Parathyroid adenoma (tissue), 2 donors: ENCODE measurements around the gene PIK3C2A.

Experiments
- H2AFZ ChIP-seq: fragments of 300-600 bp; sonication (generic); one replicate; pipeline ENCODE4 v1.7.0; 2017; ENCODE audit warnings: antibody characterized with exemption, mild to moderate bottlenecking
- H3K27ac ChIP-seq: fragments of 300-600 bp; sonication (generic); one replicate; pipeline ENCODE4 v1.7.0; 2017
- H3K27me3 ChIP-seq: fragments of 300-600 bp; sonication (generic); one replicate; pipeline ENCODE4 v1.7.0; 2017; ENCODE audit warnings: low read length; ENCODE audit not compliant: control insufficient read depth, insufficient read depth
- H3K36me3 ChIP-seq: fragments of 300-600 bp; sonication (generic); one replicate; pipeline ENCODE4 v1.7.0; 2017; ENCODE audit warnings: low read length; ENCODE audit not compliant: control insufficient read depth, insufficient read depth
- H3K4me1 ChIP-seq: fragments of 300-600 bp; sonication (generic); one replicate; pipeline ENCODE4 v1.7.0; 2017; ENCODE audit warnings: control low read depth
- H3K4me2 ChIP-seq: fragments of 300-600 bp; sonication (generic); one replicate; pipeline ENCODE4 v1.7.0; 2017; ENCODE audit warnings: low read length
- H3K4me3 ChIP-seq: fragments of 300-600 bp; sonication (generic); one replicate; pipeline ENCODE4 v1.7.0; 2017; ENCODE audit warnings: low read depth, low read length
- H3K79me2 ChIP-seq: fragments of 300-600 bp; sonication (generic); one replicate; pipeline ENCODE4 v1.7.0; 2017; ENCODE audit warnings: control low read depth
- H3K9ac ChIP-seq: fragments of 300-600 bp; sonication (generic); one replicate; pipeline ENCODE4 v1.7.0; 2017; ENCODE audit warnings: mild to moderate bottlenecking
- H3K9me3 ChIP-seq: fragments of 300-600 bp; sonication (generic); one replicate; pipeline ENCODE4 v1.7.0; 2017; ENCODE audit warnings: low read length; ENCODE audit not compliant: control insufficient read depth
- CTCF ChIP-seq: fragments of 300-600 bp; sonication (generic); IDR thresholded peaks from one replicate; pipeline ENCODE4 v1.7.0; 2017; ENCODE audit warnings: antibody characterized with exemption, mild to moderate bottlenecking
- donor health status: primary hyperparathyroidism.

Gene PIK3C2A

DNA sequence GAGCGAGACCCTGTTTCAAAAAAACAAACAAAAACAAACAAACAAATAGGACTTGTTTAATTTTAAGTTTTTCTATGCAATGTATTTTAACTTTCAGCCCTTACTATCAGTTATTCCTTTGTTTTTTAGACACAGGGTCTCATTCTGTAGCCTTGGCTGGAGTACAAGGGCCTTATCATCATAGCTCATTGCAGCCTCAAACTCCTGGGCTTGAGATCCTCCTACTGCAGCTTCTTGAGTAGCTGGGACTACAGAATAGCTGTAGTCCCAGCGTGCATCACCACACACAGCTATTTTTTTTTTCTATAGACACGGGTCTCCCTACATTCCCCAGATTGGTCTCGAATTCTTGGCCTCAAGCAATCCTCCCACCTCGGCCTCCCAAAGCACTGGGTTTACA is 44.5 kb downstream of the PIK3C2A start:
- H3K27me3 ChIP-seq: no peaks in the 10 kb centered on the region
- H3K9me3 ChIP-seq: no peaks in the 10 kb centered on the region
- no peak overlapping the region for H2AFZ ChIP-seq
- H3K9ac ChIP-seq: no peak overlapping the region
- TF ChIP-seq CTCF: no peak
- H3K4me2 ChIP-seq: no peak overlapping the region
- H3K27ac ChIP-seq: no peak overlapping the region
- no peaks in the 10 kb centered on the region for H3K36me3 ChIP-seq
- H3K4me3 ChIP-seq: no peak overlapping the region
- peaks cover 12% of the 10 kb centered on the region for H3K79me2 ChIP-seq
- H3K4me1 ChIP-seq: no peaks in the 10 kb centered on the region

DNA sequence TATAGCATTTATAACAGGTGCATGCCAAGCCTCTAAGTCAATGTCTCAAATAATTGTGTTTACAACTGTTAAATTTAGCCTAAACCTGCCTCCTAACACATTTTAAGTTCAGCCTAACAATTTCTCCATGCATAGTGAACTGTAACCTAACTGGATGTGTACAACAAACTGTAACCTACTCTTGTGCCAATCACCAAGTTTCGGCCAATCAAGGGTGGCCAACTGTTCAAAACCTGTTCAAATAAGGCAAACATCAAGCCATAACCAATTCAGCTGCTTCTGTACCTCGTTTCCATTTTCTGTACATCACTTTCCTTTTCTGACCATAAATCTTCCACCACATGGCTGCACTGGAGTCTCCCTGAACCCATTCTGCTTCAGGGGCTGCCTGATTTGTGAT is 45.4 kb downstream of the PIK3C2A start:
- no peak overlapping the region for H3K4me2 ChIP-seq
- no peak overlapping the region for H3K27ac ChIP-seq
- no peaks in the 10 kb centered on the region for H3K4me1 ChIP-seq

DNA sequence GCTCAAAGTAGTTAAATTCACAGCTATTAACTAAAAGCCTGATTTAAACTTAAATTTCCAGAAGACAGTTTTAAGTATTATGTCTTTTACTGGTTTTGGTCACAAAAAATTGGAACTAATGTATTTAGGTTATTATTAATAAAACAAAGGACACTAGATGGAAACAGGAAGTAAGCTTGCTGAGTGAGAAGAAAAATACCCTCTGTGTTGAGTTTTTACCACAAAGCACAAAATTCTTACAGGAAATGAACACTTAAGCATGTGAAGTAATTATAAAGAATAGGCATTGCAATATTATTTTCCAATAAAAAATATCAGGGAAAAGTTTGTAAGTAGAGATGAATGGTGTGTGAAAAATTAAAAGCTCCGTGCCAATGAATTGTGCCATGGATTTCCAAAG is 46.3 kb downstream of the PIK3C2A start:
- Histone ChIP-seq H3K27me3 (no peaks in the 10 kb centered on the region), H3K27ac (peak overlapping the region; percentile 6), H3K4me3 (no peak overlapping the region), H3K36me3 (no peaks in the 10 kb centered on the region), H3K9me3 (no peaks in the 10 kb centered on the region), H3K79me2 (peaks cover 6% of the 10 kb centered on the region), H3K4me2 (no peak overlapping the region), H2AFZ (no peak overlapping the region), H3K4me1 (no peaks in the 10 kb centered on the region), H3K9ac (no peak overlapping the region)
- TF ChIP-seq CTCF: no peak

More for the DNA sequence above, 45.4 kb downstream of the PIK3C2A start:
- H3K36me3 ChIP-seq: no peaks in the 10 kb centered on the region
- peaks cover 11% of the 10 kb centered on the region for H3K79me2 ChIP-seq
- H3K27me3 ChIP-seq: no peaks in the 10 kb centered on the region
- no peak overlapping the region for H3K9ac ChIP-seq
- H2AFZ ChIP-seq: no peak overlapping the region
- no peak overlapping the region for H3K4me3 ChIP-seq
- no peak for TF ChIP-seq CTCF
- H3K9me3 ChIP-seq: no peaks in the 10 kb centered on the region

DNA sequence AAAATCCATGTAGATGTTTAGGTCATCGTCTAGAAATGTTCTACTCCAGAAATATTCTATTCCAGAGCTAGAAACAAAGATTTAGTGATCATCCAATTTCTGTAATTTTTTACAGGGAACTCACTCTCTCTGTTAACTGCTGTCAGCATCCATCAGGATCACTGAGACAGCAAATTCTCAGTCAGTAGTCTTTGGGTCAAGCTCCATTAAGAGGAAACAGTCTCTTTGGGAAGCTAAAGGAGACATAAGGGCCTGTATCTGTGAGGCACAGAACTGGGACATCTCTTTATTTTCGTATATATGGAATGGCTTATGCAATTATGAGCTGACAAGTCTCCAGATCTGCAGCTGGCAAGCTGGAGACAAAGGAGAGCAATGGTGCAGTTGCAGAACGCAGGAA is 48.3 kb downstream of the PIK3C2A start:
- Histone ChIP-seq H3K4me3 (no peak overlapping the region), H3K27me3 (no peaks in the 10 kb centered on the region), H3K27ac (no peak overlapping the region), H3K79me2 (peaks cover 5% of the 10 kb centered on the region), H3K9me3 (no peaks in the 10 kb centered on the region), H3K36me3 (no peaks in the 10 kb centered on the region), H3K9ac (no peak overlapping the region), H3K4me2 (no peak overlapping the region), H2AFZ (no peak overlapping the region), H3K4me1 (no peaks in the 10 kb centered on the region)
- no peak for TF ChIP-seq CTCF
